Chondrocyte (in vitro differentiated cells): ENCODE measurements around the gene SLA2. TPM values are rescaled to one million over a fixed set of nuclear protein-coding genes. Genes with fewer than 3 reads are reported as not detected.
"Not testable (repeated sequence)": the region's sequence is repeated elsewhere in the genome, so short reads cannot be mapped to it uniquely, and the experiment has no call there.

Experiments
- DNase-seq: peaks from one replicate; pipeline ENCODE4 v3.0.0; 2021; ENCODE audit warnings: mixed read lengths, low spot score
- H3K27ac Mint-ChIP-seq: one replicate; pipeline ENCODE4 v1.8.0; 2021; ENCODE audit warnings: mild to moderate bottlenecking, moderate library complexity, mixed read lengths; ENCODE audit not compliant: unreplicated experiment
- H3K27me3 Mint-ChIP-seq: 2 replicates; pipeline ENCODE4 v1.8.0; 2021; ENCODE audit warnings: low read depth, mixed read lengths
- H3K36me3 Mint-ChIP-seq: 2 replicates; pipeline ENCODE4 v1.8.0; 2021; ENCODE audit warnings: low read depth, mixed read lengths
- H3K4me1 Mint-ChIP-seq: 2 replicates; pipeline ENCODE4 v1.8.0; 2021; ENCODE audit warnings: low read depth, mild to moderate bottlenecking, mixed read lengths
- H3K4me3 Mint-ChIP-seq: one replicate; pipeline ENCODE4 v1.8.0; 2021; ENCODE audit warnings: mild to moderate bottlenecking, moderate library complexity, mixed read lengths; ENCODE audit not compliant: unreplicated experiment
- H3K9me3 Mint-ChIP-seq: 2 replicates; pipeline ENCODE4 v1.8.0; 2021; ENCODE audit warnings: low read depth, mixed read lengths
- CTCF ChIP-seq: fragments of 200-600 bp; sonication (generic); IDR thresholded peaks from 2 replicates; pipeline ENCODE4 v1.5.0; 2021; ENCODE audit warnings: antibody characterized with exemption, mild to moderate bottlenecking, moderate library complexity
- total RNA-seq: library from RNA; stranded (reverse); gene quantifications from 3 replicates; pipeline ENCODE4 v1.2.1, GENCODE V29; 2021

Gene SLA2
- total RNA-seq, 1 donor from 2014 or later = not detected

DNA sequence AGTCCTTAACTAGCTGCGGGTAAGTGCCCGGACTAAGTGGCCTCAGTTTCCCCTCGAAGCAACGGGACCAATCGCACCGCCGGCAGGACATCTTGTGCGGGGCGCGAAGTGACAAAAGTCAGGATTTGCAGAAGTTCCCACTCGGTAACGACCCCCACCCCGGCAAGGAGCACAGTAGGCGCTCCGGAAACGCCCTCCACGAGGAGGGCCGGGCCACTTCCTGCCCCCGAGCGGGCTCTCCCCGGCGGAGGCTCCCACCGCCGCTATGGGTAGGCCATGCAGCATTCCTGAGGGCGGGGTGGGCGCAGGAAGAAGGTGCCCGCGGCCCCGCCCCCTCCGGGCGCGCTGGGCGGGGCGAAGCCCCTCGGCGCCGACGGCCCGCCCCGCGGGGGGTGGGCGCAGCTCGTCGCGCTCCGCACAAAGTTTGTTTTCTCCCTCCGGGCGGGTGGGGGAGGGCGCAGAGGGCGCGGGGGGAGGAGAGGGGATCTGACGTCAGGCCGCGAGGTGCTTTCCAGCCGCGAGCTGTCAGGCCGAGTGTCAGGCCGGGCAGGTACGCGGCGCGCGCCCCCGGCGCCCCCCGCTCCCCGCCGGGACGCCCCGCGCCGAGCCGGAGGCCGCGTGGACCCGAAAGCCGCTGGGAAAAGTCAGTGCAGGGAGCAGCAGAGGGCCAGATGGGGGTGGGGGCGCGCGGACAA, 72.7 kb downstream of the SLA2 start, which contains the start of gene TGIF2:
Gene TGIF2, plus strand, starts transcription at position 495 of the 695 bp plus-strand sequence. CDS start 5,178 bp downstream, outside the sequence.
- Mint-ChIP-seq H3K4me3 (peak within 1 kb of the TSS; percentile 83), H3K27me3 (no peaks in the 10 kb centered on the region), H3K36me3 (no peaks in the 10 kb centered on the region), H3K4me1 (peaks cover 32% of the 10 kb centered on the region), H3K9me3 (no peaks in the 10 kb centered on the region), H3K27ac (peak within 1 kb of the TSS; percentile 93)
- no peak for TF ChIP-seq CTCF
- peak; percentile 92 for DNase-seq

DNA sequence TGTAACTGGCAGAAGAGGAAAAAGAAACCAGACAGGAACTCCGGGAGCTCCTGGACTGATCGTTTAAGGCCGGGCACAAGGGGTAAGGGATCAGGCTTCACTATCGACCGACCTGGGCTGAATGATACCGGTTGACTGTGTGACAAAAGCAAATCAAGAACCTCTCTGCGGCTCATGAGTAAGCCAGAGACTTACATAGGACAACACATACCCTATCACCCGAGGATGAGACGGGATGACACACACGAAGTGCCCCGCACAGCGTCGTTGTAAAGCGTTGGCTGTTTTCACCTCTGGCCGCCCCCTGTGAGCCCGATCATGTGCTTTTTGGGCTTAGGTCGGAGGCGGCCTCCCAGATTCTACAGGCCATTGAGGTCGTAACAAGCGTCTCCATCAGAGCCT, 73.3 kb downstream of the SLA2 start:
- H3K9me3 Mint-ChIP-seq = no peaks in the 10 kb centered on the region
- DNase-seq = no peak
- peaks cover 32% of the 10 kb centered on the region for H3K4me1 Mint-ChIP-seq
- H3K27ac Mint-ChIP-seq = peak overlapping the region; percentile 93
- no peak for TF ChIP-seq CTCF
- no peaks in the 10 kb centered on the region for H3K36me3 Mint-ChIP-seq
- H3K27me3 Mint-ChIP-seq = no peaks in the 10 kb centered on the region
- peak overlapping the region; percentile 68 for H3K4me3 Mint-ChIP-seq

DNA sequence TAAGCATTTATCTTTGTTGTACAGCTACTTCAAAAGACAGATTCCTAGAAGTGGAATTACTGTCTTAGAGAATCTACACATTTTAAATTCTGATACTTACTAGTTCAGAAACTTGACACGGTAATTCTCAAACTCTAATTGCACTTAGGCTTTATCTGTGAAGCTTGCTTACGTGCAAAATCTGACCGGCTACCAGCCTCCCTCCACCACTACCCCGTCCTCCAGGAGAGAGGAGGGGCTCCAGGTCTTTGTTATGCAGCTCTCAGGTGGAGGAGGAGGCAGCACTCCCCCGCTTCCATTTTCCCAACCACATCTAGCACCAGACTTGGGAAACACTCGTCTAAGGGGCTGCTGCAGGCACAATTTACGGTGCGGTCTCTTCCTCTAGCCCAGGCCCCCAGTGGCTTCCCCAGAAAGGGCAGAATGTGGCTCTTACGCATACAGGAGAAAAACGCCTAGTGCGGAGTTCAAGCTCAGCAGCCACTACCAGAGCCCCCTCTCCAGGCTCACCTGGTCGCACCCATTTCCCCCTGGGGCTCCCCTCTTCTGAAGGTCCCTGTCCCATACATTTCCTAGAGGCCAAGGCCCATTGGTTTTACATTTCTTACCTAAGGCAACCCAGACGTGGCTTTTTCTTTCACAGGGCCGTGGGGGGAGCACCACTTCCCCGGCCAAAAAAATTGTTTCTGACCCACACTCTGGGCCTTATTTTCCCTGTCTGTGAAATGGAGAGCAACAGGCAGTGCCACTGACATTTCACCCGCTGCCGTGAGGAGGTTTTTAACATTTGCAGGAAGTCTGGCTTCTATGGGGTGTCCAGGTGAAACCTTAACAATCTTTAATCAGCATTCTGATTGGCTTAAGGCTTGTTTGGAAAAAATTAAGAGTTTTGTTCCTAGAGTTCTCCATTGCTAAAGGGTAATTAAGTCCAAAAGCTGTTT, 74.2 kb downstream of the SLA2 start:
- Mint-ChIP-seq H3K4me1 (peaks cover 32% of the 10 kb centered on the region), H3K36me3 (no peaks in the 10 kb centered on the region), H3K4me3 (peak overlapping the region; percentile 68), H3K9me3 (no peaks in the 10 kb centered on the region), H3K27me3 (no peaks in the 10 kb centered on the region), H3K27ac (peak overlapping the region; percentile 93)
- no peak for TF ChIP-seq CTCF
- no peak for DNase-seq

- Mint-ChIP-seq H3K27ac (no peak overlapping the region), H3K36me3 (peaks cover 2% of the 10 kb centered on the region), H3K4me3 (no peak overlapping the region), H3K9me3 (peaks cover 3% of the 10 kb centered on the region), H3K4me1 (peaks cover 20% of the 10 kb centered on the region), H3K27me3 (no peaks in the 10 kb centered on the region)
- DNase-seq = no peak
- no peak for TF ChIP-seq CTCF
These were observed 76.1 kb downstream of the SLA2 start for GRCh38 chr20:36569847-36570429.

DNA sequence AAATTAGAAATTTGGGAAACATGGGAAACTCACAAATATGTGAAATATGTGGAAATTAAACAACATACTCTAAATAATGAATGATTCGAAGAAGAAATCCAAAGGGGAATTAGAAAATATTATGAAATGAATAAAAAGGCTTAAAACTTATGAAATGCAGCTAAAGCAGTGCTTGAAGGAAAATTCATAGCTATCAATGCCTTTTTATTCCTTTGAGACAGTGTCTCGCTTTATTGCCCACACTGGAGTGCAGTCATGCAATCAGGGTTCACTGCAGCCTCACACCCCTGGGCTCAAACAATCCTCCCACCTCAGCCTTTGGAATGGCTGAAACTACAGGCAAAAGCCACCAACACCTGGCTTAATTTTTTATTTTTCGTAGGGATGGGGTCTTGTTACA, 80.5 kb downstream of the SLA2 start:
- Mint-ChIP-seq H3K36me3 (peaks cover 4% of the 10 kb centered on the region), H3K4me1 (peaks cover 9% of the 10 kb centered on the region), H3K9me3 (peaks cover 6% of the 10 kb centered on the region), H3K27ac (no peak overlapping the region), H3K4me3 (no peak overlapping the region), H3K27me3 (peaks cover 1% of the 10 kb centered on the region)
- DNase-seq = no peak
- no peak for TF ChIP-seq CTCF

DNA sequence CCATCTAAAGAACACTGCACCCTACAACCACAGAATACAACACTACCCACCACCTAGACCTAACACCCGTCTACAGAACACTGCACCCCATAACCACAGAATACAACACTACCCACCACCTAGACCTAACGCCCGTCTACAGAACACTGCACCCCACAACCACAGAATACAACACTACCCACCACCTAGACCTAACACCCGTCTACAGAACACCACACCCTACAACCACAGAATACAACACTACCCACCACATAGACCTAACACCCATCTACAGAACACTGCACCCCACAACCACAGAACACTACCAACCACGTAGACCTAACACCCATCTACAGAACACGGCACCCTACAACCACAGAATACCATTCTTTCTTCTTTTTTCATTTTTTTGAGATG, 81.3 kb downstream of the SLA2 start:
- not testable (repeated sequence) for DNase-seq, H3K36me3 Mint-ChIP-seq, H3K27ac Mint-ChIP-seq, H3K4me3 Mint-ChIP-seq, H3K9me3 Mint-ChIP-seq, H3K4me1 Mint-ChIP-seq, H3K27me3 Mint-ChIP-seq

GRCh38 chr20:36564078-36564725, 81.8 kb downstream of the SLA2 start:
- H3K9me3 Mint-ChIP-seq, H3K4me3 Mint-ChIP-seq, H3K27ac Mint-ChIP-seq, H3K27me3 Mint-ChIP-seq, H3K4me1 Mint-ChIP-seq, DNase-seq, H3K36me3 Mint-ChIP-seq: not testable (repeated sequence)
